ENCODE results near the gene NPY1R.

The NPY1R gene
- long read RNA-seq: 0 reads

- peak; percentile 13 to 70 for DNase-seq (ENCODE audit: low read depth in 1 of 2, low spot score in 1 of 2)
- H3K27ac ChIP-seq (replicated peaks): no peak within 1 kb of the TSS
- peak within 1 kb of the TSS; percentile 30 for H3K4me3 ChIP-seq (replicated peaks; ENCODE audit: insufficient read depth, low read length)
- peaks cover 31% of the 10 kb centered on the region for H3K27me3 ChIP-seq (ENCODE audit: insufficient read depth, poor library complexity, severe bottlenecking)
- TF ChIP-seq REST (IDR thresholded peaks at IDR 0.05; ENCODE audit: insufficient replicate concordance, low read depth): no peak
- no peak for TF ChIP-seq SPI1 (IDR thresholded peaks at IDR 0.05; ENCODE audit: borderline replicate concordance, low read depth)
- TF ChIP-seq POLR2AphosphoS5 (IDR thresholded peaks at IDR 0.05; ENCODE audit: low read depth): no peak
- TF ChIP-seq CTCF (IDR thresholded peaks at IDR 0.05; ENCODE audit: insufficient read depth, low read length): peak; percentile 46
- no peak for TF ChIP-seq GABPA (IDR thresholded peaks at IDR 0.05; ENCODE audit: low read depth)
These were observed at the start of gene NPY1R for GRCh38 chr4:163332526-163333406. NPY1R (minus strand) TSS chr4:163332596; CDS start chr4:163326554, 6,042 bp downstream.

GRCh38 chr4:163380703-163381102 lies 48.3 kb upstream of the NPY1R start:
- DNase-seq (ENCODE audit: low read depth in 1 of 2, low spot score in 1 of 2): peak in 1 of 2 experiments; percentile 3
- Histone ChIP-seq H3K27me3 (ENCODE audit: insufficient read depth, poor library complexity, severe bottlenecking) (no peaks in the 10 kb centered on the region), H3K4me3 (replicated peaks; ENCODE audit: insufficient read depth, low read length) (no peak overlapping the region), H3K27ac (replicated peaks) (no peak overlapping the region)
- TF ChIP-seq POLR2AphosphoS5 (IDR thresholded peaks at IDR 0.05; ENCODE audit: low read depth) (no peak), GABPA (IDR thresholded peaks at IDR 0.05; ENCODE audit: low read depth) (no peak), SPI1 (IDR thresholded peaks at IDR 0.05; ENCODE audit: borderline replicate concordance, low read depth) (no peak)

- no peaks in the 10 kb centered on the region for H3K27me3 ChIP-seq (ENCODE audit: insufficient read depth, poor library complexity, severe bottlenecking)
- H3K4me3 ChIP-seq (replicated peaks; ENCODE audit: insufficient read depth, low read length): no peak overlapping the region
- no peak for DNase-seq (ENCODE audit: low read depth in 1 of 2, low spot score in 1 of 2)
- TF ChIP-seq CTCF (IDR thresholded peaks at IDR 0.05; ENCODE audit: insufficient read depth, low read length) (no peak), POLR2AphosphoS5 (IDR thresholded peaks at IDR 0.05; ENCODE audit: low read depth) (no peak), GABPA (IDR thresholded peaks at IDR 0.05; ENCODE audit: low read depth) (no peak), SPI1 (IDR thresholded peaks at IDR 0.05; ENCODE audit: borderline replicate concordance, low read depth) (no peak), REST (IDR thresholded peaks at IDR 0.05; ENCODE audit: insufficient replicate concordance, low read depth) (no peak)
- no peak overlapping the region for H3K27ac ChIP-seq (replicated peaks)
These were observed 46.3 kb upstream of the NPY1R start for GRCh38 chr4:163378661-163379060.

GRCh38 chr4:163372029-163372428 lies 39.6 kb upstream of the NPY1R start:
- Histone ChIP-seq H3K27ac (replicated peaks) (no peak overlapping the region), H3K27me3 (ENCODE audit: insufficient read depth, poor library complexity, severe bottlenecking) (no peaks in the 10 kb centered on the region), H3K4me3 (replicated peaks; ENCODE audit: insufficient read depth, low read length) (no peak overlapping the region)
- TF ChIP-seq CTCF (IDR thresholded peaks at IDR 0.05; ENCODE audit: insufficient read depth, low read length) (no peak), POLR2AphosphoS5 (IDR thresholded peaks at IDR 0.05; ENCODE audit: low read depth) (no peak), REST (IDR thresholded peaks at IDR 0.05; ENCODE audit: insufficient replicate concordance, low read depth) (no peak), SPI1 (IDR thresholded peaks at IDR 0.05; ENCODE audit: borderline replicate concordance, low read depth) (no peak), GABPA (IDR thresholded peaks at IDR 0.05; ENCODE audit: low read depth) (no peak)
- DNase-seq (ENCODE audit: low read depth in 1 of 2, low spot score in 1 of 2): no peak
